ENCODE results near the gene CDH23.
"Not testable (repeated sequence)": the region's sequence is repeated elsewhere in the genome, so short reads cannot be mapped to it uniquely, and the experiment has no call there.

Gene CDH23

GRCh38 chr10:71396711-71397295 lies at the start of gene CDH23:
CDH23 (plus strand) TSS chr10:71396920; CDS start chr10:71439832, 42,912 bp downstream.
- FAIRE-seq = no peak

GRCh38 chr10:71347587-71348395 lies 48.9 kb upstream of the CDH23 start:
- FAIRE-seq = no peak

GRCh38 chr10:71348850-71349249 lies 47.9 kb upstream of the CDH23 start:
- no peak for FAIRE-seq

GRCh38 chr10:71349406-71349805 lies 47.3 kb upstream of the CDH23 start:
- FAIRE-seq = no peak

- FAIRE-seq = no peak
Measured at GRCh38 chr10:71351087-71351486, 45.6 kb upstream of the CDH23 start.

GRCh38 chr10:71351628-71352319 lies 44.9 kb upstream of the CDH23 start:
- no peak for FAIRE-seq

GRCh38 chr10:71353639-71354038 lies 43.1 kb upstream of the CDH23 start:
- FAIRE-seq = no peak

GRCh38 chr10:71354776-71355175 lies 41.9 kb upstream of the CDH23 start:
- no peak for FAIRE-seq

- no peak for FAIRE-seq
Measured at GRCh38 chr10:71355886-71356285, 40.8 kb upstream of the CDH23 start.

- FAIRE-seq = no peak
Measured at GRCh38 chr10:71357792-71358265, 38.9 kb upstream of the CDH23 start.

- FAIRE-seq = no peak
Measured at GRCh38 chr10:71358277-71358676, 38.4 kb upstream of the CDH23 start.

GRCh38 chr10:71358906-71359305 lies 37.8 kb upstream of the CDH23 start:
- FAIRE-seq = not testable (repeated sequence)

- no peak for FAIRE-seq
Measured at GRCh38 chr10:71359364-71360046, 37.2 kb upstream of the CDH23 start.

- FAIRE-seq = no peak
Measured at GRCh38 chr10:71360735-71361134, 36.0 kb upstream of the CDH23 start.

- no peak for FAIRE-seq
Measured at GRCh38 chr10:71361581-71361980, 35.1 kb upstream of the CDH23 start.

- FAIRE-seq = no peak
Measured at GRCh38 chr10:71362141-71362540, 34.6 kb upstream of the CDH23 start.

- FAIRE-seq = no peak
Measured at GRCh38 chr10:71363936-71364335, 32.8 kb upstream of the CDH23 start.

GRCh38 chr10:71365366-71365765 lies 31.4 kb upstream of the CDH23 start:
- FAIRE-seq = no peak

- FAIRE-seq = no peak
Measured at GRCh38 chr10:71366690-71367089, 30.0 kb upstream of the CDH23 start.

GRCh38 chr10:71367271-71367670 lies 29.4 kb upstream of the CDH23 start:
- FAIRE-seq = no peak

GRCh38 chr10:71368176-71368575 lies 28.5 kb upstream of the CDH23 start:
- no peak for FAIRE-seq

GRCh38 chr10:71368643-71369042 lies 28.1 kb upstream of the CDH23 start:
- no peak for FAIRE-seq

- FAIRE-seq = no peak
Measured at GRCh38 chr10:71369602-71370001, 27.1 kb upstream of the CDH23 start.
